B cell (primary cell): ENCODE data around the gene DMAP1. TPM values are rescaled to one million over a fixed set of nuclear protein-coding genes. Genes with fewer than 3 reads are reported as not detected.

Experiments used
- ATAC-seq: fragments of 200-7000 bp; cut with Tn5 transposase; one replicate; pipeline ENCODE4 v1.10.0; 2021; ENCODE audit warnings: low read depth, mild to moderate bottlenecking, moderate number of reproducible peaks, moderate library complexity
- CTCF ChIA-PET: fragments of 350-600 bp; sonication (Branson Sonifier 250); formaldehyde crosslinking; loops from one replicate; lab custom pipeline; 2021; ENCODE audit warnings: antibody characterized with exemption, inconsistent platforms; lab: Charles Lee
- POLR2A ChIA-PET: fragments of 350-600 bp; sonication (Branson Sonifier 250); formaldehyde crosslinking; loops from one replicate; lab custom pipeline; 2021; ENCODE audit warnings: antibody characterized with exemption; lab: Charles Lee
- DNase-seq: peaks from one replicate; pipeline ENCODE4 v3.0.0; 2013
- H2AFZ ChIP-seq: 2 replicates; pipeline ENCODE4 v1.6.1; 2012; ENCODE audit warnings: mild to moderate bottlenecking, low read depth, low read length; ENCODE audit not compliant: insufficient read depth, poor library complexity, severe bottlenecking
- H3K27ac ChIP-seq, 2 donors: 1 replicate in 1 of 2; 2 replicates in 1 of 2; pipeline ENCODE4 v1.5.1; 2012 to 2013; ENCODE audit warnings: low read length in 2 of 2, mild to moderate bottlenecking in 2 of 2, moderate library complexity in 1 of 2
- H3K27me3 ChIP-seq, 4 experiments: fragments of 200-600 bp in 1 of 4; sonication (generic) in 1 of 4; replicated peaks in 1 of 4; 1 replicate in 2 of 4; 2 replicates in 2 of 4; pipeline versions ENCODE4 v1.6.1 to v1.7.0; 2013 to 2016; ENCODE audit warnings: low read length in 3 of 4, mild to moderate bottlenecking in 2 of 4, mixed read lengths in 1 of 4, moderate library complexity in 1 of 4; ENCODE audit not compliant: insufficient read depth in 4 of 4, control insufficient read depth in 3 of 4; ENCODE audit errors: control extremely low read depth in 1 of 4
- H3K36me3 ChIP-seq, 2 experiments: replicated peaks in 1 of 2; 1 replicate in 1 of 2; 2 replicates in 1 of 2; pipeline versions ENCODE4 v1.6.1 to v1.7.1; 2013; ENCODE audit warnings: low read length in 1 of 2; ENCODE audit not compliant: insufficient read depth in 2 of 2, control insufficient read depth in 1 of 2; ENCODE audit errors: control extremely low read depth in 1 of 2, extremely low read depth in 1 of 2
- H3K4me1 ChIP-seq, 2 donors: fragments of 200-600 bp in 1 of 2; sonication (generic) in 1 of 2; 1 replicate in 1 of 2; 2 replicates in 1 of 2; pipeline versions ENCODE4 v1.5.1 to v1.6.1; 2013 to 2017; ENCODE audit warnings: low read length in 2 of 2; ENCODE audit not compliant: control insufficient read depth in 2 of 2, insufficient read depth in 2 of 2
- H3K4me2 ChIP-seq: replicated peaks from 2 replicates; pipeline ENCODE3; 2012; ENCODE audit warnings: mild to moderate bottlenecking, low read depth, low read length; ENCODE audit not compliant: poor library complexity, severe bottlenecking
- H3K4me3 ChIP-seq, 5 experiments: fragments of 200-600 bp in 1 of 5; sonication (generic) in 1 of 5; 1 replicate in 3 of 5; 2 replicates in 2 of 5; pipeline versions ENCODE4 v1.5.1 to v1.7.0; 2011 to 2016; ENCODE audit warnings: low read length in 4 of 5, mild to moderate bottlenecking in 4 of 5, low read depth in 2 of 5, control low read depth in 1 of 5, moderate library complexity in 1 of 5; ENCODE audit not compliant: insufficient read depth in 1 of 5; ENCODE audit errors: control extremely low read depth in 1 of 5, extremely low read depth in 1 of 5
- H3K79me2 ChIP-seq: fragments of 200-600 bp; sonication (generic); one replicate; pipeline ENCODE4 v1.6.0; 2016; ENCODE audit warnings: low read length; ENCODE audit not compliant: control insufficient read depth, insufficient read depth
- H3K9ac ChIP-seq: fragments of 200-600 bp; sonication (generic); 2 replicates; pipeline ENCODE4 v1.6.1; 2017; ENCODE audit warnings: mild to moderate bottlenecking, low read length, moderate library complexity
- H3K9me3 ChIP-seq, 3 donors: one replicate each; pipeline versions ENCODE4 v1.6.1 to v1.7.1; 2013; ENCODE audit warnings: low read length in 2 of 3; ENCODE audit not compliant: control insufficient read depth in 2 of 3, insufficient read depth in 1 of 3; ENCODE audit errors: control extremely low read depth in 1 of 3
- H4K20me1 ChIP-seq: 2 replicates; pipeline ENCODE4 v1.6.0; 2012; ENCODE audit warnings: mild to moderate bottlenecking, low read length; ENCODE audit not compliant: insufficient read depth, control insufficient read depth, poor library complexity, severe bottlenecking
- H3K27ac Mint-ChIP-seq: one replicate; pipeline ENCODE4 v1.8.0; 2021; ENCODE audit warnings: mixed read lengths
- H3K27me3 Mint-ChIP-seq: one replicate; pipeline ENCODE4 v1.8.0; 2021; ENCODE audit warnings: mixed read lengths
- H3K4me1 Mint-ChIP-seq: one replicate; pipeline ENCODE4 v1.8.0; 2021; ENCODE audit warnings: mixed read lengths
- H3K4me3 Mint-ChIP-seq: one replicate; pipeline ENCODE4 v1.8.0; 2021; ENCODE audit warnings: mixed read lengths
- H3K9me3 Mint-ChIP-seq: one replicate; pipeline ENCODE4 v1.8.0; 2022; ENCODE audit warnings: mixed read lengths; ENCODE audit not compliant: insufficient read depth
- EZH2 ChIP-seq: IDR thresholded peaks from 2 replicates; pipeline ENCODE4 v1.6.1; 2012; ENCODE audit warnings: borderline replicate concordance, low read depth, mild to moderate bottlenecking, moderate library complexity, low read length; ENCODE audit not compliant: insufficient read depth, poor library complexity, severe bottlenecking
- WGBS: methylation state at CpG from one replicate; pipeline ENCODE4 v1.1.5; 2013; ENCODE audit warnings: missing lambda C conversion rate; ENCODE audit not compliant: insufficient coverage; 5-methylcytosine and 5-hydroxymethylcytosine counted together
- intact Hi-C: fragments of 100-400 bp; cut with micrococcal nuclease; formaldehyde crosslinking; loops from one replicate; pipeline ENCODE4 v1.10.0; 2022
- polyA plus RNA-seq: library from polyadenylated mRNA; depleted of rRNA; stranded (reverse); fragments of >200 nt; gene quantifications from 2 replicates; pipeline ENCODE4 v1.2.3, GENCODE V29; 2012
- total RNA-seq, 2 donors: library from RNA; stranded (reverse); fragments of 120-200 nt in 1 of 2; gene quantifications; 1 replicate in 1 of 2; 2 replicates in 1 of 2; pipeline versions ENCODE4 v1.2.3 to v1.2.4, GENCODE V29; 2013 to 2022
- TF ChIP-seq, protein P1 (sequence below): fragments of 200-600 bp; IDR thresholded peaks from one replicate; pipeline ENCODE4 v1.8.0; 2022; ENCODE audit warnings: antibody characterized with exemption, mild to moderate bottlenecking

DMAP1 gene
- total and polyA plus RNA-seq, 2 donors (not counting 1 experiment from before 2014, with no cell fraction given) = 88.5 to 116 TPM

DNA sequence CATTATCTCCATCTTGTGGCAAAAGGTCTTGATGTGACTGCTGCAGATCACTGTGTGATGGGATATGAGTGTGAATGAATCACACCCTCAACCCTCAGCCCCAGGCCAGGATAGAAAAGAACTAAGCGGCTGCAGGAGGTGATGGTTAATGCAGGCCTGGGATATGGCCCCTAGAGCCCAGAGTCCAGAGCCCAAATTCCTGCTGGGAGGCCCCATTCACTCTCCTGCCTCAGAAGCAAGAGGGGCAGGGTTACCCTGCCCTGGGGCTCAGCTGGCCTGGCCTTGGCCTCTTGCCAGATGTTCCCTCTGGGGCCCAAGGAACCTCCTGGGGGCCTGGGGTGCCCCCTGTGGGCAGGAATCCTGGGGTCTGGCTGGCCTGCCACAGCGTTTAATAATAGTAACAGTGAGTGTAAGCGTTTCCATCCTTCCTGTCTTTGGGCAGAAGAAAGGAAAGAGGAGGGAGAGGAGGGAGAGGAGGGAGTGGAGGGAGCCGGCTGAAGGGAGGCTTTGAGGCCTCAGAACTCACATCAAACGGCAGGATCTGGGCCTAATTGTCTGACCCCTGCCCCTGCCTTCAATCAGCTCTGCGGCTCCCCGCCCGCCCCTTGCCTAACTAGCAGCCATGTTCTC lies 26.2 kb downstream of the DMAP1 start:
- Histone ChIP-seq H3K27ac (no peak overlapping the region), H3K79me2 (no peaks in the 10 kb centered on the region), H3K4me2 (no peak overlapping the region), H2AFZ (no peak overlapping the region), H3K27me3 (no peaks in the 10 kb centered on the region), H3K4me1 (peaks cover 4 to 7% of the 10 kb centered on the region in 2 donors), H3K36me3 (peaks cover 0 to 8% of the 10 kb centered on the region in 2 experiments), H3K9me3 (peaks cover 0 to 3% (median 0%) of the 10 kb centered on the region in 3 donors), H4K20me1 (no peaks in the 10 kb centered on the region), H3K4me3 (no peak overlapping the region), H3K9ac (no peak overlapping the region)
- ATAC-seq = no peak
- CTCF ChIA-PET = interaction anchor here (0.5 to 1.2 kb wide), 2 partner anchors 35 to 356 kb away, joined by 3 read pairs; no protein-coding TSS in a partner anchor
- H3K4me3 Mint-ChIP-seq = no peak overlapping the region
- no peaks in the 10 kb centered on the region for H3K27me3 Mint-ChIP-seq
- no peaks in the 10 kb centered on the region for H3K9me3 Mint-ChIP-seq
- no peak for DNase-seq
- H3K4me1 Mint-ChIP-seq = peaks cover 10% of the 10 kb centered on the region
- TF ChIP-seq, protein P1, sequence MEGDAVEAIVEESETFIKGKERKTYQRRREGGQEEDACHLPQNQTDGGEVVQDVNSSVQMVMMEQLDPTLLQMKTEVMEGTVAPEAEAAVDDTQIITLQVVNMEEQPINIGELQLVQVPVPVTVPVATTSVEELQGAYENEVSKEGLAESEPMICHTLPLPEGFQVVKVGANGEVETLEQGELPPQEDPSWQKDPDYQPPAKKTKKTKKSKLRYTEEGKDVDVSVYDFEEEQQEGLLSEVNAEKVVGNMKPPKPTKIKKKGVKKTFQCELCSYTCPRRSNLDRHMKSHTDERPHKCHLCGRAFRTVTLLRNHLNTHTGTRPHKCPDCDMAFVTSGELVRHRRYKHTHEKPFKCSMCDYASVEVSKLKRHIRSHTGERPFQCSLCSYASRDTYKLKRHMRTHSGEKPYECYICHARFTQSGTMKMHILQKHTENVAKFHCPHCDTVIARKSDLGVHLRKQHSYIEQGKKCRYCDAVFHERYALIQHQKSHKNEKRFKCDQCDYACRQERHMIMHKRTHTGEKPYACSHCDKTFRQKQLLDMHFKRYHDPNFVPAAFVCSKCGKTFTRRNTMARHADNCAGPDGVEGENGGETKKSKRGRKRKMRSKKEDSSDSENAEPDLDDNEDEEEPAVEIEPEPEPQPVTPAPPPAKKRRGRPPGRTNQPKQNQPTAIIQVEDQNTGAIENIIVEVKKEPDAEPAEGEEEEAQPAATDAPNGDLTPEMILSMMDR = no peak
- no peak for TF ChIP-seq EZH2
- intact Hi-C loops = no loop called here
- 25% methylated on average over 2 of the region's 8 CpGs for WGBS
- POLR2A ChIA-PET = no interaction called here
- H3K27ac Mint-ChIP-seq = no peak overlapping the region

DNA sequence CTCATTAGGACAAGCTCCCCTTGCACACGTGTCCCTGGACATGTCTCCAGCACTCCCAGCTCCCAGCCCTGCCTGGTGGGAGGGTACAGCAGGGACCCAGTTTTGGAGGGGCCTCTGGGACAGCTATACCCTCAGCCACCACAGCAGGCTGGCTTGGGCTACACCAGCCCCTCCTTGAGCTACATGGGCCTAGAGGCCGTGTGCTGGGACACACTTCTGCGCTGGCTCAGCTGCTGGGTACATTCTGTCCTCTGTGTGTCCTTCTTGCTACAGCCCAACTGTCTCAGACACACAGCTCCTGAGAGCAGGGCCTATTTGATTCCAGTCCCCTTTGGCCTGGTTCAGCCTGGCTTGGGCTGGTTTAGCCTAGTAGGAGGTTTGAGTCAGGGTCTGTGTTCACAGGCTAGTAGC lies 26.7 kb downstream of the DMAP1 start:
- ChIA-PET CTCF (interaction anchor here (0.5 kb wide), 1 partner anchor 35 kb away, joined by 3 read pairs; no protein-coding TSS in a partner anchor), POLR2A (no interaction called here)
- TF ChIP-seq, protein P1 = no peak
- TF ChIP-seq EZH2 = no peak
- Mint-ChIP-seq H3K27ac (no peak overlapping the region), H3K9me3 (no peaks in the 10 kb centered on the region), H3K27me3 (no peaks in the 10 kb centered on the region), H3K4me1 (peaks cover 10% of the 10 kb centered on the region), H3K4me3 (no peak overlapping the region)
- no peak overlapping the region for H3K4me2 ChIP-seq
- H3K27ac ChIP-seq = no peak overlapping the region
- no peaks in the 10 kb centered on the region for H4K20me1 ChIP-seq
- H3K9ac ChIP-seq = no peak overlapping the region
- intact Hi-C loops = no loop called here
- 88% methylated on average over 3 of the region's 3 CpGs for WGBS
- ATAC-seq (no peak), DNase-seq (no peak)
- no peak overlapping the region for H3K4me3 ChIP-seq
- no peaks in the 10 kb centered on the region for H3K27me3 ChIP-seq
- no peak overlapping the region for H2AFZ ChIP-seq
- peaks cover 0 to 8% of the 10 kb centered on the region in 2 experiments for H3K36me3 ChIP-seq
- peaks cover 4 to 7% of the 10 kb centered on the region in 2 donors for H3K4me1 ChIP-seq
- H3K79me2 ChIP-seq = no peaks in the 10 kb centered on the region
- H3K9me3 ChIP-seq = peaks cover 0 to 3% (median 0%) of the 10 kb centered on the region in 3 donors
